SHP77 (cell line): ENCODE data around the gene PLET1.
"Not testable (repeated sequence)": the region's sequence is repeated elsewhere in the genome, so short reads cannot be mapped to it uniquely, and the experiment has no call there.

Experiments
- DNase-seq, 2 experiments: peaks; one replicate each; lab custom pipeline; 2025; lab: John Stamatoyannopoulos, UW

The PLET1 gene

DNA sequence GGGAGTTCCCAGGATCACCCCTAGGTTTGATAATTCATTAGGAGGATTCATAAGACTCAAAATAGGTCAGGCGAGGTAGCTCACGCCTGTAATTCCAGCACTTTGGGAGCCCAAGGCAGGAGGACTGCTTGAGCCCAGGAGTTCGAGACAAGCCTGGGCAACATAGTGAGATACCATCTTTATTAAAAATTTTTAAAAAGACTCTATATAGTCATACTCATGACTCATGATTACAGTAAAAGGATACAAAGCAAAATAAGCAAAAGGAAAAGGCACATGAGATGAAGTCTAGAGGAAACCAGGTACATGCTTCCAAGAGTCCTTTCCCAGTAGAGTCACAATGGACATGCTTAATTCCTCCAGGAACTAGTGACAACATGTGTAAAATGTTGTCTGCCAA lies 48.4 kb downstream of the PLET1 start:
- no peak for DNase-seq

DNA sequence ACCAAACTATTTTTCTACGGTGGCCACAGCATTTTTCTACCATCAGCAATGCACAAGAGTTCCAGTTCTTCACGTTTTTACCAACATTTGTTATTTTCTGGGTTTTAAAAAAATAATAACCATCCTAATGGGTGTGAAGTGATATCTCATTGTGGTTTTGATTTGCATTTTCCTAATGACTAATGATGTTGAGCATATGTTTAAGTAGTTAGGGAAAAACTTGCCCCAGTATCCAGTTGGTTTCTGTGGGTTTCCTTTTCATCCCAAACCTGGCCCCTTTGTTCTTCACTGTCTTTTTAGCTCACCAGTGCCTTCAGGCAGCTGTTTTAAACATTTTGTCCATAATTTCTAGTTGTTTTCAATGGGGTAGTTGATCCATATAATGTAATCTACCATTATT lies 49.1 kb downstream of the PLET1 start:
- DNase-seq, result no peak

DNA sequence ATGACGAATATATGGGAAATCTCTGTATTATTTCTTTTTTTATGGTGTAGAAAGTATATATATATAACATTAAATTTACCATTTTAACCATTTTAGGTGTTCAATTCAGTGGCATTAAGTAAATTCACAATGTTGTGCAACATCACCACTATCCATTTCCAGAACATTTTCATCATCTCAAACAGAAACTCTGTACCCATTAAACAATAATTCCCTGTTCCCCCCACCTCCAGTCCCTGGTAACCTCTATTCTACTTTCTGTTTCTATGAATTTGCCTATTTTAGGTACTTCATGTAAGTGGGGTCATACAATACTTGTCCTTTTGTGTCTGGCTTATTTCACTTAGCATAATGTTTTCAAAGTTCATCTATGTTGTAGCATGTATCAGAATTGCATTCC lies 49.8 kb downstream of the PLET1 start:
- no peak for DNase-seq

DNA sequence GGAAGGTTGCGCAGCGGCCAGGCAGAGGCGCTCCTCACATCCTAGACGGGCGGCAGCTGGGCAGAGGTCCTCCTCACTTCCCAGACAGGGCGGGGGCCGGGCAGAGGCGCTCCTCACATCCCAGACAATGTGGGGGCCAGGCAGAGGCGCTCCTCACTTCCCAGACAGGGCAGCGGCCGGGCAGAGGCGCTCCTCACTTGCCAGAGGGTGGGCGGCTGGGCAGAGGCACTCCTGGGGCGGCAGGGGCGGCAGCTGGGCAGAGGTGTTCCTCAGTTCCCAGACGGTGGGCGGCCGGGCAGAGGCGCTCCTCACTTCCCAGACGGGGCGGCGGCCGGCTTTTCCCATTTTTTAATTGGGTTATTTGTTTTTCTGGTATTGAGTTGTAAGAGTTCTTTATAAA lies 54.6 kb downstream of the PLET1 start:
- DNase-seq, result no peak

DNA sequence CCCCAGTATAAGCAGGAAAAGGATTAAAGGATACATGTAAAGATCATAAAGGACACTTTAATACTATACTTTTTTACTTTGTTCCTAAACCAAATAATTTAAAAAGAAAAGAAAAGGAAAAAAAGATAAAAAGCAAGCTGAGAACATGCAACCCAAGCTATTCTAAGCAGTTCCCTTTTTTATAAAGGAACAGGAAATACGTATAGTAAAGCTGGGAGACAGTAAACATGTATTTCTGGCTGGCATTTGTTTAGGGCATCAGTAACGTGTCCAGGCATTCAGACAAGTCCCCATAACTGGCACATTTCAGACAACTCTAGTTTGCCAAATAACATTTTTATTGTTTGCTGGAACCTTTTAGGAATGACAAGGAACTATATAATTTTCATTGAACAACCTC lies 60.4 kb downstream of the PLET1 start:
- no peak for DNase-seq

DNA sequence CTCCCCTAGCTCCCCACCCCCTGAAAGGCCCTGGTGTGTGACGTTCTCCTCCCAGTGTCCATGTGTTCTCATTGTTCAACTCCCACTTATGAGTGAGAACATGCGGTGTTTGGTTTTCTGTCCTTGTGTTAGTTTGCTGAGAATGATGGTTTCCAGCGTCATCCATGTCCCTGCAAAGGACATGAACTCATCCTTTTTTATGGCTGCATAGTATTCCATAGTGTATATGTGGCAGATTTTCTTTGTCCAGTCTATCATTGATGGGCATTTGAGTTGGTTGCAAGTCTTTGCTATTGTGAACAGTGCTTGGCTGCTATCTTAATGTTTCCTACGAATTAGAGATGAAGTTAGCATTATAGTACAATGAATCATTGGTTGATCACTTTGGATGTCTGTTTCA lies 61.6 kb downstream of the PLET1 start:
- DNase-seq, result not testable (repeated sequence)
